IMR-90 (cell line): ENCODE measurements around the gene COL2A1. TPM values are rescaled to one million over a fixed set of nuclear protein-coding genes. Genes with fewer than 3 reads are reported as not detected.

Experiments used
- ATAC-seq: fragments of 200-7000 bp; cut with Tn5 transposase; 2 replicates; pipeline ENCODE4 v1.9.1; 2020; ENCODE audit warnings: low read depth, mild to moderate bottlenecking, moderate library complexity
- BruUV-seq: library from RNA; stranded (reverse); fragments of 400-500 nt; replicated peaks from 2 replicates; lab custom pipeline; 2021; lab: Mats Ljungman, UMichigan
- CTCF ChIA-PET: fragments of 300-600 bp; formaldehyde crosslinking; extraction: SDS; loops from one replicate; lab custom pipeline; 2021; ENCODE audit warnings: antibody characterized with exemption; lab: Yijun Ruan, JAX
- POLR2A ChIA-PET: fragments of 300-600 bp; sonication (Branson Sonifier 250); formaldehyde crosslinking; loops from one replicate; lab custom pipeline; 2022; ENCODE audit warnings: antibody characterized with exemption; ENCODE audit not compliant: unreplicated experiment; lab: Charles Lee
- DNase-seq: peaks from one replicate; pipeline ENCODE4 v3.0.0; 2013
- H2AFZ ChIP-seq: replicated peaks from 2 replicates; pipeline ENCODE3; 2013; ENCODE audit warnings: low read length, mild to moderate bottlenecking; ENCODE audit not compliant: poor library complexity
- H2AK5ac ChIP-seq: 2 replicates; pipeline ENCODE4 v1.6.1; 2013; ENCODE audit warnings: low read depth, low read length, inconsistent platforms
- H2AK9ac ChIP-seq: replicated peaks from 2 replicates; pipeline ENCODE3; 2013; ENCODE audit warnings: mild to moderate bottlenecking, low read depth, low read length, moderate library complexity; ENCODE audit not compliant: poor library complexity
- H2BK120ac ChIP-seq: 2 replicates; pipeline ENCODE4 v1.6.1; 2013; ENCODE audit warnings: low read depth, low read length, inconsistent platforms
- H2BK15ac ChIP-seq: 3 replicates; pipeline ENCODE4 v1.6.1; 2013; ENCODE audit warnings: low read depth, low read length, inconsistent platforms
- H2BK20ac ChIP-seq: 2 replicates; pipeline ENCODE4 v1.6.1; 2013; ENCODE audit warnings: low read depth, mild to moderate bottlenecking, inconsistent platforms, low read length, moderate library complexity
- H2BK5ac ChIP-seq: 2 replicates; pipeline ENCODE4 v1.6.1; 2013; ENCODE audit warnings: mild to moderate bottlenecking, low read depth, low read length, inconsistent platforms; ENCODE audit not compliant: poor library complexity, severe bottlenecking
- H3K14ac ChIP-seq: replicated peaks from 2 replicates; pipeline ENCODE4 v1.6.1; 2013; ENCODE audit warnings: low read depth, low read length, inconsistent platforms
- H3K18ac ChIP-seq: 2 replicates; pipeline ENCODE4 v1.6.1; 2013; ENCODE audit warnings: low read depth, low read length, control low read depth
- H3K23ac ChIP-seq: 2 replicates; pipeline ENCODE4 v1.6.1; 2013; ENCODE audit warnings: low read depth, low read length, inconsistent platforms
- H3K27ac ChIP-seq: 2 replicates; pipeline ENCODE4 v1.5.1; 2013; ENCODE audit warnings: mild to moderate bottlenecking, control low read depth, low read length; ENCODE audit not compliant: insufficient read depth
- H3K27me3 ChIP-seq: 2 replicates; pipeline ENCODE4 v1.6.1; 2013; ENCODE audit warnings: low read length; ENCODE audit not compliant: control insufficient read depth, insufficient read depth
- H3K36me3 ChIP-seq: 2 replicates; pipeline ENCODE4 v1.6.1; 2013; ENCODE audit warnings: low read length, mixed read lengths; ENCODE audit not compliant: control insufficient read depth, insufficient read depth
- H3K4ac ChIP-seq: 2 replicates; pipeline ENCODE4 v1.6.1; 2013; ENCODE audit warnings: low read depth, low read length, inconsistent platforms
- H3K4me1 ChIP-seq: 2 replicates; pipeline ENCODE4 v1.6.1; 2013; ENCODE audit warnings: low read length, mixed read lengths; ENCODE audit not compliant: control insufficient read depth, insufficient read depth
- H3K4me2 ChIP-seq: 2 replicates; pipeline ENCODE4 v1.6.1; 2013; ENCODE audit warnings: low read depth, mild to moderate bottlenecking, control low read depth, low read length, moderate library complexity
- H3K4me3 ChIP-seq: 2 replicates; pipeline ENCODE4 v1.5.1; 2013; ENCODE audit warnings: low read depth, mild to moderate bottlenecking, control low read depth, low read length, moderate library complexity; ENCODE audit not compliant: insufficient read depth
- H3K56ac ChIP-seq: 2 replicates; pipeline ENCODE4 v1.6.1; 2013; ENCODE audit warnings: low read length, inconsistent platforms; ENCODE audit not compliant: insufficient read depth; ENCODE audit errors: extremely low read depth
- H3K79me1 ChIP-seq, 2 experiments: 2 replicates each; pipeline ENCODE4 v1.6.1; 2013; ENCODE audit warnings: low read length in 2 of 2, inconsistent platforms in 1 of 2, low read depth in 1 of 2
- H3K9ac ChIP-seq: 2 replicates; pipeline ENCODE4 v1.6.1; 2013; ENCODE audit warnings: low read depth, low read length, control low read depth
- H3K9me1 ChIP-seq: 2 replicates; pipeline ENCODE4 v1.6.1; 2013; ENCODE audit warnings: low read length, inconsistent platforms; ENCODE audit not compliant: insufficient read depth
- H3K9me3 ChIP-seq: 2 replicates; pipeline ENCODE4 v1.6.1; 2013; ENCODE audit warnings: low read length; ENCODE audit not compliant: control insufficient read depth, insufficient read depth
- H4K20me1 ChIP-seq: 2 replicates; pipeline ENCODE4 v1.6.1; 2013; ENCODE audit warnings: low read length, inconsistent platforms; ENCODE audit not compliant: insufficient read depth
- H4K5ac ChIP-seq: 2 replicates; pipeline ENCODE4 v1.6.1; 2013; ENCODE audit warnings: mild to moderate bottlenecking, low read depth, low read length, control low read depth
- H4K8ac ChIP-seq, 2 experiments: 2 replicates each; pipeline ENCODE4 v1.6.1; 2013; ENCODE audit warnings: low read depth in 2 of 2, low read length in 2 of 2, control low read depth in 1 of 2, inconsistent platforms in 1 of 2
- H4K91ac ChIP-seq: 2 replicates; pipeline ENCODE4 v1.6.1; 2013; ENCODE audit warnings: low read depth, low read length, inconsistent platforms; ENCODE audit not compliant: insufficient read depth
- CHD1 ChIP-seq: IDR thresholded peaks from 2 replicates; pipeline ENCODE4 v1.6.1; 2012; ENCODE audit warnings: low read depth, low read length, improper control_type of control experiment
- WGBS, 2 experiments: methylation state at CpG; one replicate each; pipeline versions ENCODE4 v1.1.5 to v1.1.7; 2013; ENCODE audit warnings: missing lambda C conversion rate in 2 of 2; ENCODE audit not compliant: insufficient read length in 1 of 2; ENCODE audit errors: extremely low coverage in 2 of 2; 5-methylcytosine and 5-hydroxymethylcytosine counted together
- dilution Hi-C: fragments of 300-500 bp; cut with HindIII; formaldehyde crosslinking; loops from one replicate; pipeline ENCODE4 v1.14.3; 2018; ENCODE audit warnings: low sequenced_read_pairs; ENCODE audit not compliant: unreplicated experiment
- in situ Hi-C: fragments of 300-500 bp; cut with MboI; formaldehyde crosslinking; loops from 3 replicates; pipeline ENCODE4 v1.14.3; 2019; ENCODE audit warnings: low sequenced_read_pairs, inconsistent platforms, mixed read lengths
- intact Hi-C: fragments of 100-400 bp; cut with micrococcal nuclease; formaldehyde crosslinking; loops from 2 replicates; pipeline ENCODE4 v1.10.0; 2022
- polyA plus RNA-seq, 3 experiments: library from polyadenylated mRNA; depleted of rRNA; stranded (reverse); fragments of >200 nt; gene quantifications; 2 replicates each; pipeline ENCODE4 v1.2.3, GENCODE V29; 2012; ENCODE audit warnings: low replicate concordance in 1 of 3
- total RNA-seq: library from RNA; depleted of rRNA; stranded (reverse); fragments of >200 nt; gene quantifications from 2 replicates; pipeline ENCODE4 v1.2.3, GENCODE V29; 2012

Gene COL2A1
- total and polyA plus RNA-seq, 2 of the 4 experiments (the other 2 are of a cell fraction) = 0.05 TPM; not detected in 1

GRCh38 chr12:47947341-47947740, 56.9 kb downstream of the COL2A1 start:
- H3K36me3 ChIP-seq = no peaks in the 10 kb centered on the region
- in situ Hi-C loops = no loop called here
- no TSS peak for BruUV-seq
- H4K5ac ChIP-seq = no peak overlapping the region
- dilution Hi-C loops = no loop called here
- peaks cover 12% of the 10 kb centered on the region; the same call in 1 of the 2 replicates for H3K27me3 ChIP-seq
- H3K9ac ChIP-seq = no peak overlapping the region
- no peak overlapping the region for H4K91ac ChIP-seq
- no peak overlapping the region for H2BK15ac ChIP-seq
- no peak overlapping the region for H2AK5ac ChIP-seq
- ChIA-PET CTCF (interaction anchor here (0.7 to 1.6 kb wide), 4 partner anchors 9 to 43 kb away, joined by 3 to 5 read pairs (median 4); partner anchors contain the start of gene VDR), POLR2A (no interaction called here)
- H3K4me3 ChIP-seq = no peak overlapping the region
- no peaks in the 10 kb centered on the region for H3K79me1 ChIP-seq
- peaks cover 2% of the 10 kb centered on the region; the same call in 1 of the 2 replicates for H3K9me1 ChIP-seq
- H4K20me1 ChIP-seq = no peaks in the 10 kb centered on the region; the same call in 1 of the 2 replicates
- 14% methylated on average over 1 of the region's 12 CpGs; no CpG with 5 or more reads in 1 of the 2 experiments for WGBS, 2 experiments
- DNase-seq (no peak), ATAC-seq (peak; percentile 25; the same call in 1 of the 2 replicates)
- H2AFZ ChIP-seq = peak overlapping the region; percentile 71
- H3K4me1 ChIP-seq = peaks cover 12% of the 10 kb centered on the region
- H3K18ac ChIP-seq = no peak overlapping the region
- peak overlapping the region; percentile 29; the same call in 1 of the 2 replicates for H2BK20ac ChIP-seq
- H3K9me3 ChIP-seq = no peaks in the 10 kb centered on the region
- H3K23ac ChIP-seq = 0 out of 2 replicates have a peak overlapping the region, but pooled peaks have one; percentile 31
- no peak overlapping the region for H2BK5ac ChIP-seq
- peak overlapping the region; percentile 71 for H2AK9ac ChIP-seq
- intact Hi-C loops = loop anchor here (5.0 kb wide), 2 partner anchors 45 to 95 kb away; partner anchors contain the start of gene VDR
- 0 out of 2 replicates have a peak overlapping the region, but pooled peaks have one; percentile 25 for H2BK120ac ChIP-seq
- H3K14ac ChIP-seq = peak overlapping the region; percentile 52; the same call in 1 of the 2 replicates
- H4K8ac ChIP-seq = peak overlapping the region in 1 of 2 experiments; percentile 13; a peak in 1 of 4 replicates
- no peak overlapping the region; the same call in 1 of the 2 replicates for H3K4me2 ChIP-seq
- H3K56ac ChIP-seq = no peak overlapping the region
- 0 out of 2 replicates have a peak overlapping the region, but pooled peaks have one; percentile 20 for H3K4ac ChIP-seq
- TF ChIP-seq CHD1 = no peak
- H3K27ac ChIP-seq = no peak overlapping the region
